Posterior vena cava (tissue), 2 donors: ENCODE results near the gene SF3A2. TPM values are rescaled to one million over a fixed set of nuclear protein-coding genes. Genes with fewer than 3 reads are reported as not detected.

Experiments
- DNase-seq: peaks from one replicate; pipeline ENCODE4 v3.0.0-alpha.2; 2020; ENCODE audit warnings: low spot score
- intact Hi-C, 2 donors: fragments of 100-400 bp; cut with DNase I; formaldehyde crosslinking; loops; one replicate each; pipeline versions ENCODE4 v1.14.1 to v1.14.2; 2022 to 2023
- total RNA-seq, 2 donors: library from RNA; stranded (reverse); fragmentation: NEBNext Ultra II Directional; extraction: Animal tissue kit (Norgen Biotek cat#: 25700); gene quantifications; one replicate each; pipeline ENCODE4 v1.2.1, GENCODE V29; 2021
- donor health status: DM: yes; HTN: yes; CAD: no.
- donor health status: DM: yes; HTN: yes; CAD: no.

The SF3A2 gene
- total RNA-seq, 2 donors from 2014 or later, result 35.0 to 36.6 TPM

DNA sequence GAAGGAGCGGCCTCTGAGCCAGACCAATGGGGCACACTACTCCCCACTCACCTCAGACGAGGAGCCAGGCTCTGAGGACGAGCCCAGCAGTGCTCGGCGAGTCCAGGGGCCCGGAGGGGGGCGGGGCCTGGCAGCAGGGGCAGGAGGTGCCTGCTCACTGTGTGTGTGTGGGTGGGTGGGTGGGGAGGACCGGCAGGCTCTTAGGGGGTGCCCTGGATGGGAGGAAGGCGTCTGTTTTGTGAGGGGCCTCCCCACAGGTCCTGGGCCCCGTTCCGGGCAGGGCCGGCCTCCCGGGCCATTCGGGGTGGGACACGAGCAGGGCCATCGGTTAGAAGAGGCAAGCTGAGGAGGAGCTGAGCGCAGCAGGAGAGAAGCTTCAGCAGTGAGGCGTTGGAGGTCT lies 13.2 kb upstream of the SF3A2 start:
- DNase-seq, result no peak
- intact Hi-C loops, result no loop called here

DNA sequence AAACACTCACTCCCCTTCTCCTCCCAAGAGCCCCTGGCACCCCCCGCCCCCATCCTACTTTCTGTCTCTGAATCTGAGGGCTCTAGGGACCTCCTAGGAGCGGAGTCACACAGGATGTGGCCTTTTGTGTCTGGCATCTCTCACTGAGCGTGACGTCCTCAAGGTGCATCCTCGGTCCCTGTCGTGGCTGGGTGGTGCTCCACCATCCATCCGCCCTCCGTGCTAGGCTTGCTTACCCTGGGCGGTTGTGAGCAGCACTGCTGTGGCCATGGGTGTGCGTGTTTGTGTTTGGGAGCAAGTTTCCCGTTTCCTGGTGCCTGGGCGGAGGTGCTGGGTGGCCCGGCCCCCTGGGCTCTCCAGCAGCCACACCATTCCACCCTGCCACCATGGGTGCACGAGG lies 12.7 kb upstream of the SF3A2 start:
- DNase-seq, result no peak
- intact Hi-C loops, result no loop called here

- DNase-seq, result no peak
- intact Hi-C loops, result no loop called here
These were observed 11.8 kb upstream of the SF3A2 start for GRCh38 chr19:2224754-2225349.

DNA sequence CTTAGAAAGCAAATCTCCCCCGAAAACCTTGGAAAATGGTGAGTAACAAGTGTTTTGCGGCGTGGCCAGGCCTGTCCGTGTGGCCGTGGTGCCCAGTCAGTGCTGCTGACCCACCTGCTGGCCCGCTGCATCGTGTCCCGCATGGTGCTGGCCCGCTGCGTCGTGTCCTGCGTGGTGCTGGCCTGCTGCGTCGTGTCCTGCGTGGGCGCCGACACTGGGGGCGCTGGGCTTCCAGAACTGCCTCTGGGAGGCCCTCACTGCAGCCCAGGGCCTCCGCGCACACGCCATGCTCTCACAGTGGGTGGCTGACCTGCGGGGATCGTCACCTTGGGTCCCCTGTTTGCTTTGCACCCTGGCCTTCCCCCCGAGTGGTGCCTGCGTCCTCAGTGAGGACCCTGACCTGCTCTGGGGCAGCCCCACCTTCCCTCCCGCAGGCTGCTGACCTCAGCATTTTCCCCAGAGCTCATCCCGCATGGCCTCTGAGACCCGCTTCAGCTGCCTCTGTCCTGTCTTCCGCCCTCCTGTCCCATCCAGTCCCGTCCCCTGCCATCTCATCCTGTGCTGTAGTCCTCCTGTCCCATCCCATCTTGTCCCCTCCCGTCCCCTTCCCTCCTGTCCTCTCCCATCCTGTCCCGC lies 11.1 kb upstream of the SF3A2 start:
- no peak for DNase-seq
- intact Hi-C loops, result no loop called here

DNA sequence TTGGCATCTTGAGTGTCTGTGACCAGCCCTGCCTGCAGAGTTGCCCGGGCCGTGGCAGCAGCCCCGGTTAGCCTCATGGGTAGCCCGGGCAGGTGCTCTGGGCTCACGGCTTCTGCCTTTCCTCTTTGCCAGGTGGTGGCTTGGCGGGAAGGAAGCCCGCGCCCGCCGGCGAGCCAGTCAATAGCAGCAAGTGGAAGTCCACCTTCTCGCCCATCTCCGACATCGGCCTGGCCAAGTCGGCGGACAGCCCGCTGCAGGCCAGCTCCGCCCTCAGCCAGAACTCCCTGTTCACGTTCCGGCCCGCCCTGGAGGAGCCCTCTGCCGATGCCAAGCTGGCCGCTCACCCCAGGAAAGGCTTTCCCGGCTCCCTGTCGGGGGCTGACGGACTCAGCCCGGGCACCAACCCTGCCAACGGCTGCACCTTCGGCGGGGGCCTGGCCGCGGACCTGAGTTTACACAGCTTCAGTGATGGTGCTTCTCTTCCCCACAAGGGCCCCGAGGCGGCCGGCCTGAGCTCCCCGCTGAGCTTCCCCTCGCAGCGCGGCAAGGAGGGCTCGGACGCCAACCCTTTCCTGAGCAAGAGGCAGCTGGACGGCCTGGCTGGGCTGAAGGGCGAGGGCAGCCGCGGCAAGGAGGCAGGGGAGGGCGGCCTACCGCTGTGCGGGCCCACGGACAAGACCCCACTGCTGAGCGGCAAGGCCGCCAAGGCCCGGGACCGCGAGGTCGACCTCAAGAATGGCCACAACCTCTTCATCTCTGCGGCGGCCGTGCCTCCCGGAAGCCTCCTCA lies 10.4 kb upstream of the SF3A2 start:
- no peak for DNase-seq
- intact Hi-C loops, result no loop called here

DNA sequence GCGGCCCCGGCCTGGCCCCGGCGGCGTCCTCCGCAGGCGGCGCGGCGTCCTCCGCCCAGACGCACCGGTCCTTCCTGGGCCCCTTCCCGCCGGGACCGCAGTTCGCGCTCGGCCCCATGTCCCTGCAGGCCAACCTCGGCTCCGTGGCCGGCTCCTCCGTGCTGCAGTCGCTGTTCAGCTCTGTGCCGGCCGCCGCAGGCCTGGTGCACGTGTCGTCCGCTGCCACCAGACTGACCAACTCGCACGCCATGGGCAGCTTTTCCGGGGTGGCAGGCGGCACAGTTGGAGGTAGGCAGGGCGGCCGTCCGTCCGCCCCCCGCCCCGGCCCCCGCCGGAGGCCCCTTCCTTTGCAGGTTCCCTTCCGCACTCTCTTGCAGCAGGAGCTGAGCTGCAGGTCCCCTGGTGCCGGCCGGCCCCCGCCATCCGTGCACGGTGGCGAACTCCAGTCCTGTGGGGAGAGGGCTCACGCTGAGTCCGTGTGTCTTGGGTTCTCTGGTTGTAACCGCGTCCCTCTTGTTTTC lies 9.7 kb upstream of the SF3A2 start:
- intact Hi-C loops, result no loop called here
- DNase-seq, result no peak

- intact Hi-C loops, result no loop called here
- no peak for DNase-seq
These were observed 9.0 kb upstream of the SF3A2 start for GRCh38 chr19:2227415-2228156.

DNA sequence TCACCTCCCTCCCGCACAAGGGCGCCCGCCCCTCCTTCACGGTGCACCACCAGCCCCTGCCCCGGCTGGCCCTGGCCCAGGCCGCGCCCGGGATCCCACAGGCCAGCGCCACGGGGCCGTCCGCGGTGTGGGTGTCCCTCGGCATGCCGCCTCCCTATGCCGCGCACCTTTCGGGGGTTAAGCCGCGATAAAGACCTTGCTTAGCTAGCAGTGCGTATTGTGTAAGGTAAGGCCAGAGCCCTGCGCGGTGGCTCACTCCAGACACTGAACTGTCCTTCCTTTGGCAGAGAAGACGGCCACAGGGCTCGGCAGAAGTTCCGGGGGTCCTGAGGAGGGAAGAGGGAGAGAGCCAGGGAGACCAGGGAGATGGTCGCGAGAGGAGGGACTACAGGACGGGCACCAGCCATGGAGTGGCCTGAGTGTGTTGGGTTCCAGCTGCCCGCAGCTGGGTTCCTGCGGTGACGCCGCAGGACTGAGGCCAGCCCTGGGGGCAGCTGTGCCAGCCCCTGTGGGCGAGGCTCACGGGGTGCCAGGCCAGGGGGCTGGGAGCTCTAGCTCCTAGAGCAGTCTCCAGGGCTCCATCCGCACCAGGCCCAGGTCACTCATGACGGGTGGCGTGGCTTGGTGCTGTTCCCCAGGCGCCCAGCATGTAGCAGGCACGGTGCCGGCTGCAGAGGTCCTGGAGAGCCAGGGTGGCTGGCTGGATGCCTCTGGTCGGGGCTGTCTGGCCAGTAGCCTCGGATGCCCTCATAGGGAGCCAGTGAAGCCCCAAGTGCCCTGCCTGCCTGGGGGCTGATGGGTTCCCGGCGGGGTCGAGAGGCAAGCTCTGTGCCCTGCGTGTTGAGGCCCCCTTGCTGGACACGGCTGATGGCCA lies 8.2 kb upstream of the SF3A2 start:
- intact Hi-C loops, result loop anchor here in 1 of 2 donors (1.0 kb wide), 1 partner anchor 14 kb away; no protein-coding TSS in a partner anchor
- DNase-seq, result no peak

GRCh38 chr19:2229103-2230032 lies 7.3 kb upstream of the SF3A2 start:
- intact Hi-C loops, result loop anchor here (1.0 to 10.0 kb wide), 3 partner anchors 15 to 75 kb away; partner anchors contain the start of genes AP3D1 (in 1 of the 2) and DOT1L (in 1 of the 2)
- no peak for DNase-seq

GRCh38 chr19:2230033-2230531 lies 6.5 kb upstream of the SF3A2 start:
- no peak for DNase-seq

GRCh38 chr19:2230807-2231533 lies 5.7 kb upstream of the SF3A2 start:
- no peak for DNase-seq
- intact Hi-C loops, result loop anchor here (5.0 to 10.0 kb wide), 2 partner anchors 69 to 76 kb away; partner anchors contain the start of genes AP3D1 (in 1 of the 2) and DOT1L (in 1 of the 2)

More at GRCh38 chr19:2230033-2230531, 6.5 kb upstream of the SF3A2 start:
- intact Hi-C loops, result loop anchor here (5.0 to 10.0 kb wide), 2 partner anchors 68 to 75 kb away; partner anchors contain the start of genes AP3D1 (in 1 of the 2) and DOT1L (in 1 of the 2)

- intact Hi-C loops, result loop anchor here (5.0 to 10.0 kb wide), 2 partner anchors 69 to 77 kb away; partner anchors contain the start of genes AP3D1 (in 1 of the 2) and DOT1L (in 1 of the 2)
- no peak for DNase-seq
These were observed 4.9 kb upstream of the SF3A2 start for GRCh38 chr19:2231621-2232221.

GRCh38 chr19:2232286-2233151 lies 4.1 kb upstream of the SF3A2 start:
- DNase-seq, result no peak
- intact Hi-C loops, result loop anchor here (5.0 to 10.0 kb wide), 2 partner anchors 70 to 78 kb away; partner anchors contain the start of genes AP3D1 (in 1 of the 2) and DOT1L (in 1 of the 2)

- intact Hi-C loops, result loop anchor here (1.0 to 10.0 kb wide), 3 partner anchors 71 to 135 kb away; partner anchors contain the start of genes AP3D1 (in 1 of the 2) and DOT1L (in 1 of the 2)
These were observed 2.9 kb upstream of the SF3A2 start for GRCh38 chr19:2233601-2234280.

More at GRCh38 chr19:2233601-2234280, 2.9 kb upstream of the SF3A2 start:
- DNase-seq, result no peak
